ENCODE measurements around the gene OPTC.

Gene OPTC

DNA sequence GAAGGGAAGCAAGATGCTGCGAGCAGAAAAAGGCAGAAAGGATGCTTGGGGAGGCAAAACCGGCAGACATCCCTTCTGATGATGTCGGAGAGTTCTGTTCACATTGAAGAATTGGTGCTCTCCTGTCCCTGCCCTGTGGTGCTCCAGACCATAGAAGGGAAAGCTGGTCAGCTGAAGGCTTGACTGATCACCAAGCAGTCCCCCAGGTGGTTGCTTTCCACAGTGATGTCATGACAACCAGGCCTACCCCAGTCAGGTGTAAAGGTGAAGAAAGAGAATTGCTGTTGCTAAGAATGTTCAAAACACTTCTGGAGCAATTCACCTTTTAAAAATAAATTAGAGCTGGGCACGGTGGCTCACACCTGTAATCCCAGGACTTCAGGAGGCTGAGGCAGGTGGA is 59.5 kb downstream of the OPTC start:
- ATAC-seq = no peak
- no peak for TF ChIP-seq ESRRG (CRISPR knock-in tag; IDR thresholded peaks at IDR 0.05)
- TF ChIP-seq GLIS3 (CRISPR knock-in tag; IDR thresholded peaks at IDR 0.05) = no peak
- no peak for TF ChIP-seq BACH2 (CRISPR knock-in tag; IDR thresholded peaks at IDR 0.05; ENCODE audit: borderline replicate concordance)
- TF ChIP-seq ZFP3 (CRISPR knock-in tag; IDR thresholded peaks at IDR 0.05) = no peak
- TF ChIP-seq, protein P1, sequence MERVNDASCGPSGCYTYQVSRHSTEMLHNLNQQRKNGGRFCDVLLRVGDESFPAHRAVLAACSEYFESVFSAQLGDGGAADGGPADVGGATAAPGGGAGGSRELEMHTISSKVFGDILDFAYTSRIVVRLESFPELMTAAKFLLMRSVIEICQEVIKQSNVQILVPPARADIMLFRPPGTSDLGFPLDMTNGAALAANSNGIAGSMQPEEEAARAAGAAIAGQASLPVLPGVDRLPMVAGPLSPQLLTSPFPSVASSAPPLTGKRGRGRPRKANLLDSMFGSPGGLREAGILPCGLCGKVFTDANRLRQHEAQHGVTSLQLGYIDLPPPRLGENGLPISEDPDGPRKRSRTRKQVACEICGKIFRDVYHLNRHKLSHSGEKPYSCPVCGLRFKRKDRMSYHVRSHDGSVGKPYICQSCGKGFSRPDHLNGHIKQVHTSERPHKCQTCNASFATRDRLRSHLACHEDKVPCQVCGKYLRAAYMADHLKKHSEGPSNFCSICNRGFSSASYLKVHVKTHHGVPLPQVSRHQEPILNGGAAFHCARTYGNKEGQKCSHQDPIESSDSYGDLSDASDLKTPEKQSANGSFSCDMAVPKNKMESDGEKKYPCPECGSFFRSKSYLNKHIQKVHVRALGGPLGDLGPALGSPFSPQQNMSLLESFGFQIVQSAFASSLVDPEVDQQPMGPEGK (CRISPR knock-in tag; IDR thresholded peaks at IDR 0.05; ENCODE audit: borderline replicate concordance) = no peak
- no peak for TF ChIP-seq ZNF565 (CRISPR knock-in tag; conservative IDR thresholded peaks at IDR 0.05; ENCODE audit: low read depth)
- TF ChIP-seq, protein P2, sequence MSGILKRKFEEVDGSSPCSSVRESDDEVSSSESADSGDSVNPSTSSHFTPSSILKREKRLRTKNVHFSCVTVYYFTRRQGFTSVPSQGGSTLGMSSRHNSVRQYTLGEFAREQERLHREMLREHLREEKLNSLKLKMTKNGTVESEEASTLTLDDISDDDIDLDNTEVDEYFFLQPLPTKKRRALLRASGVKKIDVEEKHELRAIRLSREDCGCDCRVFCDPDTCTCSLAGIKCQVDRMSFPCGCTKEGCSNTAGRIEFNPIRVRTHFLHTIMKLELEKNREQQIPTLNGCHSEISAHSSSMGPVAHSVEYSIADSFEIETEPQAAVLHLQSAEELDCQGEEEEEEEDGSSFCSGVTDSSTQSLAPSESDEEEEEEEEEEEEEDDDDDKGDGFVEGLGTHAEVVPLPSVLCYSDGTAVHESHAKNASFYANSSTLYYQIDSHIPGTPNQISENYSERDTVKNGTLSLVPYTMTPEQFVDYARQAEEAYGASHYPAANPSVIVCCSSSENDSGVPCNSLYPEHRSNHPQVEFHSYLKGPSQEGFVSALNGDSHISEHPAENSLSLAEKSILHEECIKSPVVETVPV (CRISPR knock-in tag; IDR thresholded peaks at IDR 0.05) = no peak
- no peak for TF ChIP-seq RARB (CRISPR knock-in tag; IDR thresholded peaks at IDR 0.05)
- TF ChIP-seq, protein P3, sequence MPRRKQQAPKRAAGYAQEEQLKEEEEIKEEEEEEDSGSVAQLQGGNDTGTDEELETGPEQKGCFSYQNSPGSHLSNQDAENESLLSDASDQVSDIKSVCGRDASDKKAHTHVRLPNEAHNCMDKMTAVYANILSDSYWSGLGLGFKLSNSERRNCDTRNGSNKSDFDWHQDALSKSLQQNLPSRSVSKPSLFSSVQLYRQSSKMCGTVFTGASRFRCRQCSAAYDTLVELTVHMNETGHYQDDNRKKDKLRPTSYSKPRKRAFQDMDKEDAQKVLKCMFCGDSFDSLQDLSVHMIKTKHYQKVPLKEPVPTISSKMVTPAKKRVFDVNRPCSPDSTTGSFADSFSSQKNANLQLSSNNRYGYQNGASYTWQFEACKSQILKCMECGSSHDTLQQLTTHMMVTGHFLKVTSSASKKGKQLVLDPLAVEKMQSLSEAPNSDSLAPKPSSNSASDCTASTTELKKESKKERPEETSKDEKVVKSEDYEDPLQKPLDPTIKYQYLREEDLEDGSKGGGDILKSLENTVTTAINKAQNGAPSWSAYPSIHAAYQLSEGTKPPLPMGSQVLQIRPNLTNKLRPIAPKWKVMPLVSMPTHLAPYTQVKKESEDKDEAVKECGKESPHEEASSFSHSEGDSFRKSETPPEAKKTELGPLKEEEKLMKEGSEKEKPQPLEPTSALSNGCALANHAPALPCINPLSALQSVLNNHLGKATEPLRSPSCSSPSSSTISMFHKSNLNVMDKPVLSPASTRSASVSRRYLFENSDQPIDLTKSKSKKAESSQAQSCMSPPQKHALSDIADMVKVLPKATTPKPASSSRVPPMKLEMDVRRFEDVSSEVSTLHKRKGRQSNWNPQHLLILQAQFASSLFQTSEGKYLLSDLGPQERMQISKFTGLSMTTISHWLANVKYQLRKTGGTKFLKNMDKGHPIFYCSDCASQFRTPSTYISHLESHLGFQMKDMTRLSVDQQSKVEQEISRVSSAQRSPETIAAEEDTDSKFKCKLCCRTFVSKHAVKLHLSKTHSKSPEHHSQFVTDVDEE (CRISPR knock-in tag; IDR thresholded peaks at IDR 0.05) = no peak
- TF ChIP-seq, protein P4, sequence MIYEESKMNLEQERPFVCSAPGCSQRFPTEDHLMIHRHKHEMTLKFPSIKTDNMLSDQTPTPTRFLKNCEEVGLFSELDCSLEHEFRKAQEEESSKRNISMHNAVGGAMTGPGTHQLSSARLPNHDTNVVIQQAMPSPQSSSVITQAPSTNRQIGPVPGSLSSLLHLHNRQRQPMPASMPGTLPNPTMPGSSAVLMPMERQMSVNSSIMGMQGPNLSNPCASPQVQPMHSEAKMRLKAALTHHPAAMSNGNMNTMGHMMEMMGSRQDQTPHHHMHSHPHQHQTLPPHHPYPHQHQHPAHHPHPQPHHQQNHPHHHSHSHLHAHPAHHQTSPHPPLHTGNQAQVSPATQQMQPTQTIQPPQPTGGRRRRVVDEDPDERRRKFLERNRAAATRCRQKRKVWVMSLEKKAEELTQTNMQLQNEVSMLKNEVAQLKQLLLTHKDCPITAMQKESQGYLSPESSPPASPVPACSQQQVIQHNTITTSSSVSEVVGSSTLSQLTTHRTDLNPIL (CRISPR knock-in tag; IDR thresholded peaks at IDR 0.05; ENCODE audit: low read depth) = no peak
- TF ChIP-seq ISL1 (CRISPR knock-in tag; IDR thresholded peaks at IDR 0.05) = no peak
- no peak for TF ChIP-seq ZC3H10 (CRISPR knock-in tag; IDR thresholded peaks at IDR 0.05)
- TF ChIP-seq TCF4 (CRISPR knock-in tag; IDR thresholded peaks at IDR 0.05; ENCODE audit: borderline replicate concordance) = no peak
- no peak for TF ChIP-seq ZNF70 (CRISPR knock-in tag; IDR thresholded peaks at IDR 0.05)
- TF ChIP-seq PPARA (CRISPR knock-in tag; IDR thresholded peaks at IDR 0.05; ENCODE audit: borderline replicate concordance) = no peak
- no peak for TF ChIP-seq ARNTL (CRISPR knock-in tag; IDR thresholded peaks at IDR 0.05; ENCODE audit: borderline replicate concordance, low read depth)

DNA sequence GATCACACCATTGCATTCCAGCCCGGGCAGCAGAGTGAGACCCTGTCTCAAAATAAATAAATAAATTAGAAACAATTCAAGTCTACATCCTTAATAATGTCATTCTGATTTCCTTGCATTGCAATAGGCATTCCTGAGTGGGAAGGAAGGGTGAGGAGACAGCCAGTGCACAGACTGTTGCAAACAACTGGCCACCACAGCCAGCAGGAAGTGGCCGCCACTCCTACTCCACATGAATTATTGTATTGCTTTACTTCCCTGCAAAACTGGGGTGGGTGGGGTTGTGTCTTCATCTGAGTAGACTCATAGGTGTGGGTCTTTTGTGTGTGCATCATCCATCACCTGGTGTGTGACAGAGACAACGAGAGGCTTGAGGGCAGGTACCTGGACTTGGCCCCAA is 60.1 kb downstream of the OPTC start:
- no peak for TF ChIP-seq ZC3H10 (CRISPR knock-in tag; IDR thresholded peaks at IDR 0.05)
- TF ChIP-seq TOX (CRISPR knock-in tag; IDR thresholded peaks at IDR 0.05; ENCODE audit: borderline replicate concordance) = no peak
- no peak for TF ChIP-seq ZFP3 (CRISPR knock-in tag; IDR thresholded peaks at IDR 0.05)
- no peak for TF ChIP-seq TCF4 (CRISPR knock-in tag; IDR thresholded peaks at IDR 0.05; ENCODE audit: borderline replicate concordance)
- no peak for TF ChIP-seq CSDC2 (CRISPR knock-in tag; IDR thresholded peaks at IDR 0.05)
- TF ChIP-seq RARB (CRISPR knock-in tag; IDR thresholded peaks at IDR 0.05) = no peak
- no peak for ATAC-seq

DNA sequence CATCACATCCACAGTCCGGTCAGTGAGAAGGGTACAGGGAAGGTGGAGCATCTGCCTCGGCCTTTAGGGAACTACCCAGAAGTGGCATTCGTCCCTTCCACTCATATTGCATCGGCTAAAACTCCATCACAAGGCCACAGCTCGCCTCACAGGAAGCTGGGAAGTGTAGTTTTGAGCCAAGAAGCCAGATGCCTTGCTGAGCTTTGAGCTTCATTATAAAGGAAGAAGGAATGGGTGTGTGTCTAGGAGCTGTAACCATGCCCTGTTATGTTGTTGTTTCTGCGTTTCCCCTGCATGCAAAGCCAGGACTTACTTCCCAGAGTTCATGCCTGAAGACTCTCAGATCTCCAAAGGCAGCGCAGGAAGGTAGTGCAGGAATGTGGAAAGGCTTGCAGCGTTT is 61.1 kb downstream of the OPTC start:
- no peak for ATAC-seq
- TF ChIP-seq ARNTL (CRISPR knock-in tag; IDR thresholded peaks at IDR 0.05; ENCODE audit: borderline replicate concordance, low read depth) (no peak), ESRRG (CRISPR knock-in tag; IDR thresholded peaks at IDR 0.05) (no peak), SNAI2 (CRISPR knock-in tag; IDR thresholded peaks at IDR 0.05) (no peak), CSDC2 (CRISPR knock-in tag; IDR thresholded peaks at IDR 0.05) (no peak)
- TF ChIP-seq, protein P2 (CRISPR knock-in tag; IDR thresholded peaks at IDR 0.05) = no peak
- TF ChIP-seq, protein P3 (CRISPR knock-in tag; IDR thresholded peaks at IDR 0.05) = no peak

Data from SK-N-SH treated with all-trans-retinoic acid at 6 μM for 48 hours (cell line).